ENCODE data around the gene USH1C.
A peak's percentile ranks its signal among the peaks of the same experiment; 100 is the strongest.

USH1C gene

GRCh38 chr11:17547051-17547577 lies 2.9 kb upstream of the USH1C start, which contains the start of gene OTOG:
TSS of gene OTOG (plus strand) at chr11:17547259. CDS start at chr11:17547373, 114 bp downstream.
- DNase-seq (ENCODE audit: low read depth in 2 of 2), result no peak

DNA sequence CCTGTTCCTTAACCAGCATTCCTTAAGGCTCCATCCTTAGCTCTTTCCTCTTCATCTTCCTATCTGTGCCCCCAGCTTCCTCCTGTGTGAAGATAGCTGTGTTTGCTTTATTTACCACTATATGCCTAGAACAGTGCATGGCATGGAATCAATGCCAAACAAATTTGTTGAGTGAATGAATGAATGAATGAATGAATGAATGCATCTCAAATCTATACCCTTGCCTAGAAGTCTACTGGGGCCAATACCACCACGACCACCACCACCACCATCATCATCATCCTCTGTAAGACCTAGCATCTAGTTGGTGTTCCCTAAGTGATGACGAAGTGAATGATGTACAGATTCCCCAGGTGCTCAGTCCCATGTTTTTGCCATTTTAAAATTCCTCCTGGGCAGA lies 2.0 kb upstream of the USH1C start:
- no peak for DNase-seq (ENCODE audit: low read depth in 2 of 2)

GRCh38 chr11:17543574-17544180 lies 539 bp downstream of the USH1C start:
- no peak for DNase-seq (ENCODE audit: low read depth in 2 of 2)

DNA sequence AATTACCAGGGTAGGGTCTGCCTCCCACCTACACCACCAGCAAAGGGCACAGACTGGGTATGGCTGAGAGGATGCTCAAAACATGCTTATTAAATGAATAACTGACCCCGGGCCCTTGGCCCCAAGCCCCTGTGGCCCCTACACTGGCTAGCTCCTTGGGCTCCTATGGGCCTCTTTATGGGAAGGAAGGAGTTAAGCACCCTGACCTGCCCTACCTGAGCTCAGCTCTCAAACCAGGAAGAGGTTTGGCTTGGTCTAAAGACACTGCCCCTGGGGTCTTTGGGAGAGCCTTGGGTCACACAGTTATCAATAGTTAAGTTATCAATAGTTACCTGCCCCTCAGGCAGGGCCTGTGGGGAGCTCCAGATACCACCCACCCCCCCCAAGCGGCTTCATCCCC lies 1.2 kb downstream of the USH1C start:
- no peak for DNase-seq (ENCODE audit: low read depth in 2 of 2)

- DNase-seq (ENCODE audit: low read depth in 2 of 2), result no peak
Measured at GRCh38 chr11:17542249-17542648, 2.0 kb downstream of the USH1C start.

- DNase-seq (ENCODE audit: low read depth in 2 of 2), result no peak
Measured at GRCh38 chr11:17541330-17541885, 2.8 kb downstream of the USH1C start.

GRCh38 chr11:17540807-17541206 lies 3.4 kb downstream of the USH1C start:
- no peak for DNase-seq (ENCODE audit: low read depth in 2 of 2)

DNA sequence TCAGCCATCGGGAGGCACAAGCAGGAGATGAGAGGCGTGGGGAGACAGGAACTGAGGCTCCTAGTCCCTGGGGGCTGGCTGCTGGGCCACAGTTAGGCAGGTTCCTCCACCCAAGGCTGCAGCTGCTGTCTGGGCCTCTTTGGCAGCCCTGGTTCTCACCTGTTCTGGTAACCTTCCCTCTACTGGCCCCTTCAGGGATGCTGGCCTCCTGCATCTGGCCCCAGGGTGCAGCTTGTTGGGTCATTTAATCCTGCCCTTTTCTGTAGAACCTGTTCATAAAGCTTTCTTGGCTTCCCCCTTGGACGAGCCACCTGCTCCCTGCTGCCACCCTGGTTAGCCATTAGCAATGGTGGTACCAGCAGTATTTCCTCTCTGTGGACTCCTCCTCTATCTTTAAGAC lies 5.5 kb downstream of the USH1C start:
- no peak for DNase-seq (ENCODE audit: low read depth in 2 of 2)

DNA sequence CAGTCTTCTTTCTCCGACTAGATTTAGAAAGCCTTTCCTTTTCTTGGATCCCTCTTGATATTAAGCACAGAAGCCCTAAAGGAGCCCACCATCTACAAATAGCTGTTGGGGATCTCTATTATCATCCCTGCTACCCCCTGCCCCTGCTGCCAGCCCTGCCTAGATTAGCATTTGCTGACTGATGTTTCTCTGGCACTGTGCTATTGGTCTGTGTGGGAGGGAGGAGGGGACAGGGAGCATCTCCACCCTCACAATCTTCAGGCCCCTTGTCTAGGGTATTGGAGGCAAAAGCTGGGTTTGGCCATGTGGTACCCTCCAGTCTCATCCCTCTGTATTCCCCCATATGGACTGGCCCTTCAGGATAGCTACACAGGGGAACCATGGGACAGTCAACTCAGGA lies 6.2 kb downstream of the USH1C start:
- no peak for DNase-seq (ENCODE audit: low read depth in 2 of 2)

GRCh38 chr11:17537261-17537660 lies 7.0 kb downstream of the USH1C start:
- DNase-seq (ENCODE audit: low read depth in 2 of 2), result no peak

GRCh38 chr11:17535488-17535887 lies 8.7 kb downstream of the USH1C start:
- no peak for DNase-seq (ENCODE audit: low read depth in 2 of 2)

DNA sequence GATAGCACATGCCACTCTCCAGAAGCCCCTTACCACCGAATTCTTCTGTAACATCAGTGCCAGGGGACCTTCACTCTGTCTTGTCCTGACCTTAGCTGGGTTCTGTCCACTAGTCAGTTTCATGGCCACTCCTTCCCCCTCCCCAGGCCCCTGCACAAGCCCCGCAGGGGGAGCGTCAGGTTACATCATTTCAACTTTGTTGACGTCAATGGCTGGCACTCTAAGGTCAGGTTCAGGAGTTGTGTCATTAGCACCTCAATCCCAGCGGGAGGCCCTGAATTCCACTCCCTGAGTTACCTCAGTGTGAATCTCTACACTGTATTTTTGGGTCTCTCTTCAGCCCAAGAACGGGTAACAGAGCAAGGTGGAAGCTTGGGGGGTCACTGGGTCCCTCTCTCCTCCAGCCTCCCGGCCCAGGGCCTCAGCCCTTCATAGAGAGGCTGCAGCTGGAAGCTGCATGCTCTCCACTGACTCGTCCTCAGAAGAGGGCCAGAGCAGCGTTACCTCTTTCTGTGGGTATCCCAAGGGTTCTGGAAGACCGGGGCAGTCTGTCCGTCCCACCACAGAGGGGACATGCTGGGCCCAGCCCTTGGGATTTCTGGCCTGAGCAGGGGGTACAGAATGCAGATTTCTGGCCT lies 10.3 kb downstream of the USH1C start:
- no peak for DNase-seq (ENCODE audit: low read depth in 2 of 2)

- DNase-seq (ENCODE audit: low read depth in 2 of 2), result no peak
Measured at GRCh38 chr11:17533341-17533740, 10.9 kb downstream of the USH1C start.

- DNase-seq (ENCODE audit: low read depth in 2 of 2), result no peak
Measured at GRCh38 chr11:17532784-17533183, 11.4 kb downstream of the USH1C start.

GRCh38 chr11:17531636-17532113 lies 12.5 kb downstream of the USH1C start:
- no peak for DNase-seq (ENCODE audit: low read depth in 2 of 2)

- DNase-seq (ENCODE audit: low read depth in 2 of 2), result no peak
Measured at GRCh38 chr11:17531071-17531600, 13.1 kb downstream of the USH1C start.

GRCh38 chr11:17529844-17530185 lies 14.4 kb downstream of the USH1C start:
- no peak for DNase-seq (ENCODE audit: low read depth in 2 of 2)

- no peak for DNase-seq (ENCODE audit: low read depth in 2 of 2)
Measured at GRCh38 chr11:17528906-17529843, 15.0 kb downstream of the USH1C start.

DNA sequence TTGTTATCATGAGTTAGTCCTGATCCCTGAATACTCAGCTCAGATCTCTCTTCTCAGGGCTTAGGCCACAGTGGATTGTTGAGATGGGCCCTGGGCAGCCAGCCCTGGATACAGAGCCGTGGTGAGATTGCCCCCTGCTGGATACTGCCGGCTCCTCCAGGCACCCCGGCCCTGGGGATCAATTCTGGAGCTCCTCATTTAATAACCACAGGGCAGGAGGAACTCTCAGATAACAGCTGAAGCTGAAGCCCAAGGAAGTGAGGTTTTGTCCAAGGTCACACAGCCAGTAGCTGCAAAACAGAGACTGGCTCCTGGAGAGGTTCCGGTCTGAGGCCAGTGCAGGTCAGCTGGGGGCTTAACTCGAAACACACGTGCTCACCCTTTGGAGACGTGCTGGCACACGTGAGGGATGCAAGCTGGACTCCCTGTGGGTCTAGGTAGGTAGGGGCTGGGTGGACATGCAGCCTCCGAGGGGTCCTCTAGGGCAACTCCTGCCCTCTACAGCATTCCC lies 16.0 kb downstream of the USH1C start:
- DNase-seq (ENCODE audit: low read depth in 2 of 2), result peak; percentile 37 to 55

- DNase-seq (ENCODE audit: low read depth in 2 of 2), result no peak
Measured at GRCh38 chr11:17527628-17527995, 16.6 kb downstream of the USH1C start.

DNA sequence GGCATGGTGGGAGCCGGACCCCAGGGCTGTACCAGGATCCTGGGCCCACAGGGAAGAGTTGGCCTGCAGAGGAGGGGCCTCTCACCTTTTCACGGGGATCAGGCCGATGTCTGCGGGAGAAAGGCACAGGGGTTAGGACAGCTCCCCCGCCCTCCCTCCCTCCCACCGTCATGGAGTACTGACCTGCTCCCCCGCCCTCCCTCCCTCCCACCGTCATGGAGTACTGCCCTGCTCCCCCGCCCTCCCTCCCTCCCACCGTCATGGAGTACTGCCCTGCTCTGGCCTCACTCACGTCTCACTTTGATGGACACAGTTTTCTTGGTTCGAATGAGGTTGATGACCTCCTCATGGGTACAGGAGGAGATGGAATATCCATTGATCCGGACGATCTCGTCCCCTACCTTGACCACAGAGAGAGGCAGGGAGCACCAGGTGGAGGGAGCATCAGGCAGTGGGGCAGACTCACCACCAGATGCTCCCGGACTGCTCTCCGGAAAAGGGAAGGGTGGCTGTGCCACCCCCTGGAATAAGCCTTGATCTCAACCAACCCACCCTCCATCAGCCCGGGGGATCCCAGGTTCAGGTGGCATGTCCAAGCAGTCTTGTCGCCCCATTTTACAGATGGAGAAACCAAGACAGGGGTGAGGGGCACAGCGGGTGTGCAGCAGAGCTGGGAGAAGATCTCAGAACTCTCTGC lies 17.1 kb downstream of the USH1C start:
- no peak for DNase-seq (ENCODE audit: low read depth in 2 of 2)
